ENCODE measurements around the gene DYSF. TPM values are rescaled to one million over a fixed set of nuclear protein-coding genes. Genes with fewer than 3 reads are reported as not detected.

Gene DYSF
- total RNA-seq, 1 donor from 2014 or later, result not detected

- intact Hi-C loops (cut with micrococcal nuclease), result no loop called here
- H3K27ac Mint-ChIP-seq, result no peak overlapping the region
- no peaks in the 10 kb centered on the region for H3K36me3 Mint-ChIP-seq (ENCODE audit: low read depth)
- no peak overlapping the region for H3K4me3 Mint-ChIP-seq (ENCODE audit: low read depth)
- DNase-seq (ENCODE audit: low spot score), result peak; percentile 1
- no peaks in the 10 kb centered on the region for H3K4me1 Mint-ChIP-seq (ENCODE audit: low read depth)
- no peaks in the 10 kb centered on the region for H3K9me3 Mint-ChIP-seq
- H3K27me3 Mint-ChIP-seq (ENCODE audit: low read depth), result no peaks in the 10 kb centered on the region
Measured at GRCh38 chr2:71669628-71670429, 216.5 kb downstream of the DYSF start.

- Mint-ChIP-seq H3K36me3 (ENCODE audit: low read depth) (no peaks in the 10 kb centered on the region), H3K27me3 (ENCODE audit: low read depth) (no peaks in the 10 kb centered on the region), H3K27ac (no peak overlapping the region), H3K4me3 (ENCODE audit: low read depth) (no peak overlapping the region), H3K4me1 (ENCODE audit: low read depth) (no peaks in the 10 kb centered on the region), H3K9me3 (no peaks in the 10 kb centered on the region)
- intact Hi-C loops (cut with micrococcal nuclease), result no loop called here
- DNase-seq (ENCODE audit: low spot score), result peak; percentile 5
Measured at GRCh38 chr2:71670430-71670795, 217.1 kb downstream of the DYSF start.

DNA sequence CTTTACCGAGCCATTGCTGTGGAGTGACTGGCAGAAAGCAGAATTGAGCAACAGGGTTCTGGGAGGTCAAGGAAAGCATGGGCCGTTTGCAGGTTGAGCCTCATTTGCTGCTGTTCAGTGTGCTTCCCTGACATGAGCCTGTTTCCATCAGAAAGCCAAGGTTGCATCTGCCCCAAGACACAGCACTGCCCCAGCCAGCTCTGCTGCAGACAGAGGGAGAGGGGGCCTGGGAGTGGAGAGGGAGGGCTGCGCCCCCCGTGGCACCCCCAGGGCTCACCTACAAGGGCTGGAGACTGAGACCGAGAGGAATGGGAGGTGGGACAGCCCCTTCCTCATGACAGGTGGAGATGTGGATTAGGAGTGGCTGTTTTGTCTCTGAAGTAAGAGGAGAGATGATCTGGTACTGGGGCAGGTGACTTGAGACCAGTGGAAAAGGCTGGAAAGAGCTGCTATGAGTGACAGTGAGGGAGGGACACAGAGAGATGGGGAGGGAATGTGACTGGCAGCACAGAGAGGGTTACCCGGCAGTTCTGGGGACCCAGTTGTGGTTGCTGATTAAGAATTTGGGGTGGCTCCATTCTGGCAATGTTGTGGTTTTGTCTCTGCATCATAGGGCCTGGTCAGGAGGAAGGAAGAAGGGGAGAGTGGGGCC is 218.0 kb downstream of the DYSF start:
- H3K27ac Mint-ChIP-seq, result no peak overlapping the region
- intact Hi-C loops (cut with micrococcal nuclease), result no loop called here
- no peak for DNase-seq (ENCODE audit: low spot score)
- H3K27me3 Mint-ChIP-seq (ENCODE audit: low read depth), result no peaks in the 10 kb centered on the region
- H3K4me1 Mint-ChIP-seq (ENCODE audit: low read depth), result no peaks in the 10 kb centered on the region
- H3K4me3 Mint-ChIP-seq (ENCODE audit: low read depth), result no peak overlapping the region
- no peaks in the 10 kb centered on the region for H3K36me3 Mint-ChIP-seq (ENCODE audit: low read depth)
- H3K9me3 Mint-ChIP-seq, result no peaks in the 10 kb centered on the region

DNA sequence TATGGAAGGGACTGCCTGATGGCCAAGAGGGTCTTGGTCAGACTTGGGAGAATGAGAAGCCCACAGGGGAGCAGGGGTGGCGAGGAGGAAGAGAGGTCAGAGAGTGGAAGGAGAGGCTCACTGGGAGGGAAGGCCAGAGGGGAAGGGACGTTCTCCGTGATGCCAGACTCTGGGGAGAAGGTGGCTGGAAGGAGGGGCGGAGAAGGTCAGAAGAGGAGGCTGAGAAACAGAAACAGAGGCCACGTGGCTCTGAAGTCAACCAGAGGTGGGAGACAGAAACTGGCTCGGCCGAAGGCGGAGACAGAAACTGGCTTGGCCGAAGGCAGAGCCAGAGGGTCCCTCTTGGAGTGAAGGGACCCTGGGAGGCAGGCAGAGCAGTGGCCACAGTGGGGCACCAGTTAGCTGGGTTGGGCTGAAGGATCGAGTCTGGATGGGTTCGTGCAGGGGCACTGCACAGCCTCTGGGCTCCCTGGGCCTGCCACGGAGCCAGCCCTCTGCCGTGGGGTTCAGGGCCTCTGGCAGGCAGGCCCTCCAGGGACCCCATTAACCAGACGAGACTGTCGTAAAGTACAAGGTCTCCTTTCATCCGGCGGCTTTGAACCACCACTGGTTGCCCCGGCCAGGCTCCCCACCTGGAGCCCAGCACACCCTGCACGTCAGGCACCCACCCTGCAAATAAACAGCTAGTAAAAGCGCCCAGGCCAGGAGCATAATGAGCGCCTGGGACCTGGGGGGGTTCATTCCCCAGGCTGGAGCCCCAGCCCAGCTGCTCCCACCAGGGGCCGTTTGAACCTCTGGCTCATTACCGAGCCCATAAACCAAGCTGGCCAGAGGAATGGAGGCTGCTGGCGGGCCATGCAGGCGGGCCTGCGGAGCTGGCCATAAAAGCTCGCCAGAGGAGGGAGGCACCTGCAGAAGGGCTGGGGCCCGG is 218.8 kb downstream of the DYSF start:
- no peak for DNase-seq (ENCODE audit: low spot score)
- no peaks in the 10 kb centered on the region for H3K4me1 Mint-ChIP-seq (ENCODE audit: low read depth)

GRCh38 chr2:71672826-71673795 is 219.8 kb downstream of the DYSF start:
- Mint-ChIP-seq H3K9me3 (no peaks in the 10 kb centered on the region), H3K4me3 (ENCODE audit: low read depth) (no peak overlapping the region), H3K36me3 (ENCODE audit: low read depth) (no peaks in the 10 kb centered on the region), H3K4me1 (ENCODE audit: low read depth) (no peaks in the 10 kb centered on the region), H3K27me3 (ENCODE audit: low read depth) (peaks cover 2% of the 10 kb centered on the region), H3K27ac (no peak overlapping the region)
- DNase-seq (ENCODE audit: low spot score), result no peak
- intact Hi-C loops (cut with micrococcal nuclease), result no loop called here

More for the DNA sequence above, 218.8 kb downstream of the DYSF start:
- Mint-ChIP-seq H3K4me3 (ENCODE audit: low read depth) (no peak overlapping the region), H3K9me3 (no peaks in the 10 kb centered on the region), H3K27me3 (ENCODE audit: low read depth) (peaks cover 2% of the 10 kb centered on the region), H3K36me3 (ENCODE audit: low read depth) (no peaks in the 10 kb centered on the region), H3K27ac (no peak overlapping the region)
- intact Hi-C loops (cut with micrococcal nuclease), result no loop called here

- no peak for DNase-seq (ENCODE audit: low spot score)
- peaks cover 2% of the 10 kb centered on the region for H3K27me3 Mint-ChIP-seq (ENCODE audit: low read depth)
Measured at GRCh38 chr2:71674158-71674851, 220.9 kb downstream of the DYSF start.

DNA sequence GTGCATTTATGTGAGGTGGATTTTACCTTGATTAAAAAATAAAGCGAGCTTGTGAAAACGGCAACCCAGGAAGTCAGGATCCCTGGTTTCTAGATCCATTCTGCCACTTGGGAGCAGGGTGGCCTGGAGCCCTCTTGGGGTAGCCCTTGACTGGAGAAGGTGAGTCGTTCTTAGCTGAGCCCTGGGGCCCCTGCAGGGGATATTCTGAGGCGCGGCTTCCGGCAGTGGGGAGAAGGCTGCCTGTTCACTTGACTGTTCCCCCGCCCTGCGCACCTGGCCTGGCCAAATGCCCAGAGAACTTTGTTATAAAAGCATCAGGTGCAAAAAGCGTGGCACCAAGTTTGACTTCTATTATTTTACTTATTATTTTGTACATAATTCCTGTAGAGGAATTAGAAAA is 221.9 kb downstream of the DYSF start:
- Mint-ChIP-seq H3K27me3 (ENCODE audit: low read depth) (peaks cover 2% of the 10 kb centered on the region), H3K9me3 (no peaks in the 10 kb centered on the region), H3K4me3 (ENCODE audit: low read depth) (no peak overlapping the region), H3K27ac (no peak overlapping the region), H3K4me1 (ENCODE audit: low read depth) (no peaks in the 10 kb centered on the region), H3K36me3 (ENCODE audit: low read depth) (no peaks in the 10 kb centered on the region)
- intact Hi-C loops (cut with micrococcal nuclease), result no loop called here
- DNase-seq (ENCODE audit: low spot score), result no peak

More at GRCh38 chr2:71674158-71674851, 220.9 kb downstream of the DYSF start:
- H3K9me3 Mint-ChIP-seq, result no peaks in the 10 kb centered on the region
- H3K4me1 Mint-ChIP-seq (ENCODE audit: low read depth), result no peaks in the 10 kb centered on the region
- H3K4me3 Mint-ChIP-seq (ENCODE audit: low read depth), result no peak overlapping the region
- no peak overlapping the region for H3K27ac Mint-ChIP-seq
- H3K36me3 Mint-ChIP-seq (ENCODE audit: low read depth), result no peaks in the 10 kb centered on the region
- intact Hi-C loops (cut with micrococcal nuclease), result no loop called here

- no peak overlapping the region for H3K27ac Mint-ChIP-seq
- no peak overlapping the region for H3K4me3 Mint-ChIP-seq (ENCODE audit: low read depth)
- DNase-seq (ENCODE audit: low spot score), result no peak
- no peaks in the 10 kb centered on the region for H3K4me1 Mint-ChIP-seq (ENCODE audit: low read depth)
- no peaks in the 10 kb centered on the region for H3K36me3 Mint-ChIP-seq (ENCODE audit: low read depth)
- no peaks in the 10 kb centered on the region for H3K9me3 Mint-ChIP-seq
- intact Hi-C loops (cut with micrococcal nuclease), result no loop called here
- peaks cover 2% of the 10 kb centered on the region for H3K27me3 Mint-ChIP-seq (ENCODE audit: low read depth)
Measured at GRCh38 chr2:71678874-71679273, 225.5 kb downstream of the DYSF start.

DNA sequence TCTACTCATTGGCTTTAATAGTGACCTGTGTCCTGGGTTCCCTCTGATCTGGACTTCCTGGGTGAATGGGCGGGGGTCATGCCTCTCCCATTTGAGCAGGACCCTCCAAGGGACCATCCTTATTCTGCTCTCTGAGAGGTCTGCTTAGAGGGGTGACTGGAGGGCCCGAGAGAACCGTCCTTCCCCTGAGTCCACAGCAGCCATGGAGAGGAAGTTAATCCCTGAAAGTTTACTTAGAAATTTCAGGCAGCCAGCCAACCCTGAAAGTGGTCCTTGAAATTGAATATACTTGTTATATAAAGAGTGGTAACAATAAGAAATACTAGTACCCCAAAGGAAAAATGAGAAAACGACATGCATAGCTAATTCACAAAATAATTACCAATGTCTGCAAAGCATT is 226.1 kb downstream of the DYSF start:
- H3K4me3 Mint-ChIP-seq (ENCODE audit: low read depth), result no peak overlapping the region
- no peaks in the 10 kb centered on the region for H3K36me3 Mint-ChIP-seq (ENCODE audit: low read depth)
- H3K27ac Mint-ChIP-seq, result no peak overlapping the region
- intact Hi-C loops (cut with micrococcal nuclease), result no loop called here
- peaks cover 2% of the 10 kb centered on the region for H3K27me3 Mint-ChIP-seq (ENCODE audit: low read depth)
- H3K9me3 Mint-ChIP-seq, result no peaks in the 10 kb centered on the region
- DNase-seq (ENCODE audit: low spot score), result no peak
- H3K4me1 Mint-ChIP-seq (ENCODE audit: low read depth), result no peaks in the 10 kb centered on the region

GRCh38 chr2:71680925-71681324 is 227.6 kb downstream of the DYSF start:
- Mint-ChIP-seq H3K27me3 (ENCODE audit: low read depth) (peaks cover 2% of the 10 kb centered on the region), H3K9me3 (no peaks in the 10 kb centered on the region), H3K4me3 (ENCODE audit: low read depth) (no peak overlapping the region), H3K27ac (no peak overlapping the region), H3K36me3 (ENCODE audit: low read depth) (no peaks in the 10 kb centered on the region), H3K4me1 (ENCODE audit: low read depth) (no peaks in the 10 kb centered on the region)
- DNase-seq (ENCODE audit: low spot score), result no peak
- intact Hi-C loops (cut with micrococcal nuclease), result no loop called here

DNA sequence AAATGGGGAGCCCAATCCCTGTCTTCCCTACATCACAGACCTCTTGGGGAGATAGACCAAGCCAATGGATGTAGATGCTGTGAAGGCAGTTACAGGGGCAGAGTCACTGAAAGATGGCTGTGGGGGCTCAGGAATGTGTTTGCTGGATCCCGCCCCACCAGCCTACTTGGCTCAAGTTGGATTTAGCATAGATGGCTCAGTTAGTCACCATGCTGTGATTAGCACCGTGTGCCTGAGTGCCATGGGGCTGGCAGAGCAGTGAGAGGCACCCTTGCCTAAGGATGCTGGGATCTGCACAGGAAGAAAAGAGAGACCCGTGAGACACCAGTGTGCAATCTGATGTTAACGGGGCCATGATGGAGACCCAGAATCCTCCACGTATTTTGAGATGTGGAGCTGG is 228.3 kb downstream of the DYSF start:
- DNase-seq (ENCODE audit: low spot score), result no peak
- Mint-ChIP-seq H3K4me1 (ENCODE audit: low read depth) (no peaks in the 10 kb centered on the region), H3K27ac (no peak overlapping the region), H3K9me3 (no peaks in the 10 kb centered on the region), H3K27me3 (ENCODE audit: low read depth) (peaks cover 2% of the 10 kb centered on the region), H3K36me3 (ENCODE audit: low read depth) (no peaks in the 10 kb centered on the region), H3K4me3 (ENCODE audit: low read depth) (no peak overlapping the region)
- intact Hi-C loops (cut with micrococcal nuclease), result no loop called here
